ENCODE data around the gene WRAP73.

Gene WRAP73

DNA sequence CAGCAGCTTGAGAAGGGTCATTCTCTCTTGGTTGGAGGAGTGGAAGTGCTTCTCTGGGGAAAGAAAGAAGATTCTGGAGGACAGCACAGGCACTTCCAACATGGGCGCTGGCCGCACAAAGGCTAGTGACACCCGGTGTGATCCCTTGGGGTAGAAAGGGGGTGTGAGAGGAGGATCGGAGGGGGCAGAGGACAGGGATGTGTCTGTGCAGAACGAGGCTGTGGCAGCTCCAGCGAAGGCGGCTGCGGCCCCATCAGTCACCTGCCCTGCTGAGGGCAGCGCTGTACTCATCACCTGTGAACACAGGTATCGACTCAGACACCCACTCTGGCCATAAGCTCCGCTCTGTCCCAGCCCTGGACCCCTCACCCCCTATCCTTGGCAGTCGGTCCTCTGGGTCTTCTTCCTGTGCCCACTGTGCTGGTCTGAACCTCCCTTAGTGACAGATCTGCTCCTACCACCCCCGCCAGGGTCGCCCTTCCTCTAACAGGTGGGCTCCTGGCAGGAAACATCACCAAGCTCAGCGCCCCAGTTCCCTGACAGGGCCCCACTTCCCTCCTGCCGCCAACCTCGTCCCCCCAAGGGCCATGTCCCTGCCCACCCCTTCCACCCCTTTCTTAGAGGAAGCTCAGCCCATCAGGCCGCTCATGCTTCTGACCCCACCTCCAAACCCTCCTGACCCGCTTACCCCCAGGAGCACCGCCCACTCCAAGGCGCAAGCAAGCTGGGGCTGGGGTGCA, 22.5 kb upstream of the WRAP73 start:
- TF ChIP-seq, protein P1, sequence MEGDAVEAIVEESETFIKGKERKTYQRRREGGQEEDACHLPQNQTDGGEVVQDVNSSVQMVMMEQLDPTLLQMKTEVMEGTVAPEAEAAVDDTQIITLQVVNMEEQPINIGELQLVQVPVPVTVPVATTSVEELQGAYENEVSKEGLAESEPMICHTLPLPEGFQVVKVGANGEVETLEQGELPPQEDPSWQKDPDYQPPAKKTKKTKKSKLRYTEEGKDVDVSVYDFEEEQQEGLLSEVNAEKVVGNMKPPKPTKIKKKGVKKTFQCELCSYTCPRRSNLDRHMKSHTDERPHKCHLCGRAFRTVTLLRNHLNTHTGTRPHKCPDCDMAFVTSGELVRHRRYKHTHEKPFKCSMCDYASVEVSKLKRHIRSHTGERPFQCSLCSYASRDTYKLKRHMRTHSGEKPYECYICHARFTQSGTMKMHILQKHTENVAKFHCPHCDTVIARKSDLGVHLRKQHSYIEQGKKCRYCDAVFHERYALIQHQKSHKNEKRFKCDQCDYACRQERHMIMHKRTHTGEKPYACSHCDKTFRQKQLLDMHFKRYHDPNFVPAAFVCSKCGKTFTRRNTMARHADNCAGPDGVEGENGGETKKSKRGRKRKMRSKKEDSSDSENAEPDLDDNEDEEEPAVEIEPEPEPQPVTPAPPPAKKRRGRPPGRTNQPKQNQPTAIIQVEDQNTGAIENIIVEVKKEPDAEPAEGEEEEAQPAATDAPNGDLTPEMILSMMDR (conservative IDR thresholded peaks at IDR 0.05; ENCODE audit: low read length) = no peak
- H3K4me3 ChIP-seq (ENCODE audit: low read length) = no peak overlapping the region
- DNase-seq (ENCODE audit: low read depth) = no peak

- TF ChIP-seq, protein P1 (conservative IDR thresholded peaks at IDR 0.05; ENCODE audit: low read length) = no peak
- no peak overlapping the region for H3K4me3 ChIP-seq (ENCODE audit: low read length)
- no peak for DNase-seq (ENCODE audit: low read depth)
Measured at GRCh38 chr1:3671371-3672180, 21.7 kb upstream of the WRAP73 start.

DNA sequence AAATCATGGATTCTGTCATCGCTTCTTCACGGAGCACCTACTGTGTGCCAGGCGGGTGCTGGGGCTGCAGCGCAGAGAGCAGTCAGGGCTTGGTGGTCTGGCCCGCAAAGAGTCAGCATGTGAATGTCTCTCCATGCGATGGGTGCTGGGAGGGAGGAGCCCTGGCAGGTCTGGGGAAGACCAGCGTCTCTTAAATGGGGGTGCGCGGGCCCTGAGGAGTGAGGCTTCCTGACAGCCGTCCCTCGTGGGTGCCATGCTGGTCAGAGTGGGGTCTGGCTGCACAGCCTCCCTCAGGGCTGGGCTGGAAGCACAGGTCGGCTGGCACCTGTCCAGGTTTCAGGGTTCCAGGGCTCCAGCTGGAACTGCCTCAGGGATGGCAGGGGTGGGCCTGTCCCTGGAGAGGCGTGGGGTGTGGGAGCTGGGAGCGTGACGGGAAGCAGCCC, 20.9 kb upstream of the WRAP73 start:
- H3K4me3 ChIP-seq (ENCODE audit: low read length) = no peak overlapping the region
- TF ChIP-seq, protein P1 (conservative IDR thresholded peaks at IDR 0.05; ENCODE audit: low read length) = no peak
- DNase-seq (ENCODE audit: low read depth) = no peak

GRCh38 chr1:3669971-3670431, 20.1 kb upstream of the WRAP73 start:
- no peak overlapping the region for H3K4me3 ChIP-seq (ENCODE audit: low read length)
- TF ChIP-seq, protein P1 (conservative IDR thresholded peaks at IDR 0.05; ENCODE audit: low read length) = no peak
- no peak for DNase-seq (ENCODE audit: low read depth)

DNA sequence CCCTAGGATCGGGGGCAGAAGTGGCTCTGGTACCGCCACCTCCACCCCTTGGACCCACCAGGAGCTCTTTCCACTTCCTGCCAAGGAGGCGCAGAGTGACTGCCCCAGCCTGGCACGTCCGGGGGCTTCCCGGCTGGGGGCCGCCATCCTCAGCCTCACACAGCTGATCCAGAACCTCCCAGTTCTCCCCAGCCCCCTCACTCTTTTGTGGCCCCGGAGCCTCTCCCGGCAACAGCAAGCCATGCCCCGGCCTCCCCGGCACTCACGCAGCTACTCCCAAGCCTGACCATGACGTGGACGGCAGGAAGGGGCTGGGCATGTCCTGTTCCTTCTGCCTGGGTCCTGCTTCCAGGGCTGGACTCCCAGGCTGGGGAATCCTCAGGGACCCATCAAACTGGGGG, 19.5 kb upstream of the WRAP73 start:
- no peak overlapping the region for H3K4me3 ChIP-seq (ENCODE audit: low read length)
- no peak for DNase-seq (ENCODE audit: low read depth)
- TF ChIP-seq, protein P1 (conservative IDR thresholded peaks at IDR 0.05; ENCODE audit: low read length) = no peak

- DNase-seq (ENCODE audit: low read depth) = peak; percentile 12
- TF ChIP-seq, protein P1 (conservative IDR thresholded peaks at IDR 0.05; ENCODE audit: low read length) = no peak
Measured at GRCh38 chr1:3668585-3669300, 18.8 kb upstream of the WRAP73 start.

More at GRCh38 chr1:3668585-3669300, 18.8 kb upstream of the WRAP73 start:
- H3K4me3 ChIP-seq (ENCODE audit: low read length) = no peak overlapping the region
